Osteocyte (in vitro differentiated cells): ENCODE measurements around the gene RPS18. TPM values are rescaled to one million over a fixed set of nuclear protein-coding genes. Genes with fewer than 3 reads are reported as not detected.
"Not testable (repeated sequence)": the region's sequence is repeated elsewhere in the genome, so short reads cannot be mapped to it uniquely, and the experiment has no call there.

Experiments
- DNase-seq: peaks from one replicate; pipeline ENCODE4 v3.0.0; 2021; ENCODE audit warnings: mixed read lengths; ENCODE audit not compliant: unreplicated experiment; ENCODE audit errors: extremely low spot score
- H3K27ac Mint-ChIP-seq: one replicate; pipeline ENCODE4 v1.8.0; 2021; ENCODE audit warnings: mild to moderate bottlenecking, mixed read lengths; ENCODE audit not compliant: unreplicated experiment
- H3K27me3 Mint-ChIP-seq: one replicate; pipeline ENCODE4 v1.8.0; 2021; ENCODE audit warnings: mixed read lengths; ENCODE audit not compliant: unreplicated experiment
- H3K36me3 Mint-ChIP-seq: one replicate; pipeline ENCODE4 v1.8.0; 2021; ENCODE audit warnings: mixed read lengths; ENCODE audit not compliant: unreplicated experiment
- H3K4me1 Mint-ChIP-seq: one replicate; pipeline ENCODE4 v1.8.0; 2021; ENCODE audit warnings: mixed read lengths; ENCODE audit not compliant: unreplicated experiment
- H3K4me3 Mint-ChIP-seq: one replicate; pipeline ENCODE4 v1.8.0; 2021; ENCODE audit warnings: mild to moderate bottlenecking, moderate library complexity, mixed read lengths; ENCODE audit not compliant: unreplicated experiment
- H3K9me3 Mint-ChIP-seq: one replicate; pipeline ENCODE4 v1.8.0; 2021; ENCODE audit warnings: mixed read lengths; ENCODE audit not compliant: unreplicated experiment
- total RNA-seq: library from RNA; stranded (reverse); gene quantifications from 2 replicates; pipeline ENCODE4 v1.2.1, GENCODE V29; 2021
- TF ChIP-seq, protein P1 (sequence below): fragments of 200-600 bp; sonication (generic); IDR thresholded peaks from 2 replicates; pipeline ENCODE4 v1.5.0; 2021; ENCODE audit warnings: antibody characterized with exemption, mild to moderate bottlenecking, moderate library complexity

RPS18 gene
- total RNA-seq, 1 donor from 2014 or later: 2,180 TPM

DNA sequence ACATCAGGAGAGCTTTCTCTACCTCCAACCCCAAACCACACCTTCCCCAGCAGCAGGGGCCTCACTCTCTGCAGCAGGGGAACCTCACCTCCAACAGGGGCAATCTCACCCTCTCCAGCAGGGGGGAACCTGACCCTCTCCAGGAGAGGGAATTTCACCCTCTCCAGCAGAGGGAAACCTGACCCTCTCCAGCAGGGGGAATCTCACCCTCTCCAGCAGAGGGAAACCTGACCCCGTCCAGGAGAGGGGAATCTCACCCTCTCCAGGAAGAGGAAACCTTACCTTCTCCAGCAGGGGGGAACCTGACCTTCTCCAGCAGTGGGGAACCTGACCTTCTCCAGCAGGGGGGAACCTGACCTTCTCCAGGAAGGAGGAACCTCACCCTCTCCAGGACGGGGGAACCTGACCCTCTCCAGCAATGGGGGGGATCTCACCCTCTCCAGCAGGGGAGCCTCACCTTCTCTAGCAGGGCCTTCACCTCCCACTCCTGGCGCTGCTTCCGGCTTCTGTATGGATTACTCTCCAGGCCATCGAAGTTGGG is 8.2 kb downstream of the RPS18 start:
- H3K4me3 Mint-ChIP-seq: no peak overlapping the region

DNA sequence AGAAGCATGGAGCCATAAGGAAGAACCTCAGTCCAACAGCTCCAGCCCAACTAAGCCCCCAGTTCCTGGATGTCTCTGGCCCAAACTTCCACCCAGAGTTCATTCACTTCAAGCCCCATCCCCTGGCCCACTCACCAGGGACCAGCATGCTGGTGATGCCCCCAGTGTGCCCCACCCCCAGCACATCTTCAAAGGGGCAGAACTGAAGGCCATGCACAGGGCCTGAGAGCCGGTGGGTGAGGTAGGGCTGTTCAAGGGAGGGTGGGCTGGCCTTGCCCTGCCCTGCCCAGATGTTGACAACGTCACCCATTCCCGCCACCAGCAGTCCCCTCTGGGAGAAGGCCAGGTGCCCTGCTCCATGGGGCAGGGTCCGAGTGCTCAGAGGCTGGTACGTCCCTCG is 8.7 kb downstream of the RPS18 start:
- no peaks in the 10 kb centered on the region for H3K9me3 Mint-ChIP-seq
- peaks cover 12% of the 10 kb centered on the region for H3K36me3 Mint-ChIP-seq
- H3K4me3 Mint-ChIP-seq: no peak overlapping the region
- DNase-seq: no peak
- H3K27ac Mint-ChIP-seq: no peak overlapping the region
- no peaks in the 10 kb centered on the region for H3K27me3 Mint-ChIP-seq
- TF ChIP-seq, protein P1, sequence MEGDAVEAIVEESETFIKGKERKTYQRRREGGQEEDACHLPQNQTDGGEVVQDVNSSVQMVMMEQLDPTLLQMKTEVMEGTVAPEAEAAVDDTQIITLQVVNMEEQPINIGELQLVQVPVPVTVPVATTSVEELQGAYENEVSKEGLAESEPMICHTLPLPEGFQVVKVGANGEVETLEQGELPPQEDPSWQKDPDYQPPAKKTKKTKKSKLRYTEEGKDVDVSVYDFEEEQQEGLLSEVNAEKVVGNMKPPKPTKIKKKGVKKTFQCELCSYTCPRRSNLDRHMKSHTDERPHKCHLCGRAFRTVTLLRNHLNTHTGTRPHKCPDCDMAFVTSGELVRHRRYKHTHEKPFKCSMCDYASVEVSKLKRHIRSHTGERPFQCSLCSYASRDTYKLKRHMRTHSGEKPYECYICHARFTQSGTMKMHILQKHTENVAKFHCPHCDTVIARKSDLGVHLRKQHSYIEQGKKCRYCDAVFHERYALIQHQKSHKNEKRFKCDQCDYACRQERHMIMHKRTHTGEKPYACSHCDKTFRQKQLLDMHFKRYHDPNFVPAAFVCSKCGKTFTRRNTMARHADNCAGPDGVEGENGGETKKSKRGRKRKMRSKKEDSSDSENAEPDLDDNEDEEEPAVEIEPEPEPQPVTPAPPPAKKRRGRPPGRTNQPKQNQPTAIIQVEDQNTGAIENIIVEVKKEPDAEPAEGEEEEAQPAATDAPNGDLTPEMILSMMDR: no peak
- peaks cover 22% of the 10 kb centered on the region for H3K4me1 Mint-ChIP-seq

More for the DNA sequence above, 8.2 kb downstream of the RPS18 start:
- Mint-ChIP-seq H3K36me3 (peaks cover 13% of the 10 kb centered on the region), H3K27me3 (no peaks in the 10 kb centered on the region), H3K27ac (no peak overlapping the region), H3K9me3 (no peaks in the 10 kb centered on the region), H3K4me1 (peaks cover 27% of the 10 kb centered on the region)
- no peak for DNase-seq
- TF ChIP-seq, protein P1: peak; percentile 42

DNA sequence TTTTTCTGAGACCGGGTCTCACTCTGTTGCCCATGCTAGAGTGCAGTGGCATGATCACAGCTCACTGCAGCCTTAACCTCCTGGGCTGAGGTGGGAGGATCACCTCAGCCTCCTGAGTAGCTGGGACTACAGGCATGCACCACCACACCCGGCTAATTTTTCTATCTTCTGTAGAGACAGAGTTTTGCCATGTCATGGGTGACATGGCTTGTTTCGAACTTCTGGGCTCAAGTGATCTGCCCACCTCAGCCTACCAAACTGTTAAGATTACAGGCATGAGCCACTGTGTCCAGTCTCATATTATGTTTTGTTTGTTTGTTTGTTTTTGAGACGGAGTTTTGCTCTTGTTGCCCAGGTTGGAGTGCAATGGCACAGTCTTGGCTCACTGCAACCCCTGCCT is 13.3 kb downstream of the RPS18 start:
- Mint-ChIP-seq H3K36me3 (peaks cover 18% of the 10 kb centered on the region), H3K4me1 (peaks cover 24% of the 10 kb centered on the region)
- H3K27ac Mint-ChIP-seq, DNase-seq, H3K9me3 Mint-ChIP-seq, H3K27me3 Mint-ChIP-seq, H3K4me3 Mint-ChIP-seq: not testable (repeated sequence)

DNA sequence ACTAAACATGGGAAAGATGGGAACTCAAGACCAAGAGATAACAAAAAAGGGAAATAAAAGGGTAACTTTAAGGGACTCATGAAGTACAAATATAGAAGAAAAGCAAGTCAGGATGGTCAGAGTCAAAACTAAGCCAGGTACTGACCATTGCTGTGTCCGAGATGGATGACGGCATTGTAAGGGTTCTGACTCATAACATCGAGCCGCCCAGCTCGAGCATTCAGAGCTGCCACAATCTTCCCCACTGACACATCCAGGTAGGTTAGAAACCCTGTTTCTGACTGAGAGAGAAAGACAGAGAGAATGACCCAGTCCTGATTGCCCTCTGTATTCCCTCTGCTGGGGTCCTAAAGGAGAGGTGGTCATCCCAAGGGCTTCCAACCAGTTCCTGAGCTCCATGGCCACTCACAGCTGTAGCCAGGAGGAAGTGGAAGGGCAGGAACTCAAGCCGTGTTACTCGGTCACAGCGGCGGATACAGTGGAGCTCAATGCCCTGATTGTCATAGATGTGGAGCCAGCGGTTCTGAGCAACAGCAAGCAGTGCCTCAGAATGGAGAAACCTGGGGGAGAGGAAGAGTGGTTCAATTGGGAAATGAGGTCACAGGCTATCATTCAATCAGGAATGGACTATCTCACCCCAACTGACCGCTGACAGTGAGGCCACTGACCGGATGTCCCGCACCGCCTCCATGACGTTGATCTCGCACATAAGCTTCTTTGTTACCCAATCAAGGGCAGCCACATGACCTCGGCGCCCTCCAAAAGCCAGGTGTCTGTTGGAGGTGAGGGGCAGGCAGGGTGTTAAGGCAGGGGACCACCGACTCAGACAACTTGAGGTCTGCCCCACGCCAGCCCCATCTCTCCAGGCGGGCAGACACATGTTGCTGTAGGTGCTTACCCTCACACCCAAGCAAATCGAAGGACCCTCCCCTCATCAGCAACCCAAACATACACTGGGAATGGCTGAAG is 15.4 kb downstream of the RPS18 start:
- DNase-seq: no peak
- Mint-ChIP-seq H3K27ac (no peak overlapping the region), H3K36me3 (peaks cover 18% of the 10 kb centered on the region), H3K27me3 (no peaks in the 10 kb centered on the region), H3K9me3 (no peaks in the 10 kb centered on the region), H3K4me1 (peaks cover 32% of the 10 kb centered on the region), H3K4me3 (peak overlapping the region; percentile 59)
- TF ChIP-seq, protein P1: no peak

DNA sequence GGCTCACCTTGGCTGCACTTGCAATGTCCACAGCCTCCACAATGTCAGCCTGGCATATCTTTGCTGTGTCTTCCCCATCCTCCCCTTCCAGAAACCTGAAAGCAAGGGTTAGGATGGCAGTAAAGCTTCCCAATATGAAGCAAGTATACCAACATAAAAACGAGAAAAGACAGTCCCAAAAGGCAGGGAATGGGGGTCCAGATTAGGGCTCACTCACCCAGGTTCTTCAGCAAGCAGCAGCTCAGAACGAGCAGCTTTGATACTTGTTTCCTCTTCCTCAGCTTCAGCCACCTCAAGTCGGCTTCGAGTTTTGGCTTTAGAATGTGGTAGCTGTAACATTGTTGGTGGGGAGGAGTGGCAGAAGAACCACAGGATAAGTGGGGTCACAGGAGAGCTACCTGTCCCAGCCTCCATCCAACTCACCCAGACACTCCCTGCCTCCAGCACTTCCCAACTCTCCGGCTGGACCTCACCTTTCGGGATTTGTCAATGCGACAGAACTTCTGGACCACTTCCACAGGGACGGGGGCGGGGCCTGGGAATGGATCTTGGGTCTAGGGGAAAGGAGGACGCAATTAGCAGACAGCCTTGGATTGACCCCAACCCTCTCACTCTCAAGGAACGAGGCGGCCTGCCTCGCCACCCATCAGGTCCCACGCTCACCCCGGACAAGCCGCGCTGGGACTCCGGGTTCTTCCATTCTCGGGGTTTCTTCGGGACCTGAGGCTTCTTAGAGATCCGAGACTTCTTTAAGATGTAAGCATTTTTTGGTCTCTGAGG is 16.5 kb downstream of the RPS18 start:
- Mint-ChIP-seq H3K36me3 (peaks cover 16% of the 10 kb centered on the region), H3K27ac (peak overlapping the region; percentile 89), H3K4me1 (peaks cover 32% of the 10 kb centered on the region), H3K27me3 (no peaks in the 10 kb centered on the region), H3K4me3 (peak overlapping the region; percentile 98), H3K9me3 (no peaks in the 10 kb centered on the region)
- TF ChIP-seq, protein P1: no peak
- DNase-seq: no peak
